Activated CD8-positive, alpha-beta memory T cell treated with anti-CD3 and anti-CD28 coated beads for 48 hours (primary cell): ENCODE measurements around the gene PDSS1.
"Not testable (repeated sequence)": the region's sequence is repeated elsewhere in the genome, so short reads cannot be mapped to it uniquely, and the experiment has no call there.

ENCODE experiments used
- DNase-seq, 3 experiments: peaks; one replicate each; pipeline ENCODE4 v3.0.0-alpha.2; 2020; ENCODE audit warnings: low read depth in 2 of 3, low spot score in 2 of 3

Gene PDSS1

DNA sequence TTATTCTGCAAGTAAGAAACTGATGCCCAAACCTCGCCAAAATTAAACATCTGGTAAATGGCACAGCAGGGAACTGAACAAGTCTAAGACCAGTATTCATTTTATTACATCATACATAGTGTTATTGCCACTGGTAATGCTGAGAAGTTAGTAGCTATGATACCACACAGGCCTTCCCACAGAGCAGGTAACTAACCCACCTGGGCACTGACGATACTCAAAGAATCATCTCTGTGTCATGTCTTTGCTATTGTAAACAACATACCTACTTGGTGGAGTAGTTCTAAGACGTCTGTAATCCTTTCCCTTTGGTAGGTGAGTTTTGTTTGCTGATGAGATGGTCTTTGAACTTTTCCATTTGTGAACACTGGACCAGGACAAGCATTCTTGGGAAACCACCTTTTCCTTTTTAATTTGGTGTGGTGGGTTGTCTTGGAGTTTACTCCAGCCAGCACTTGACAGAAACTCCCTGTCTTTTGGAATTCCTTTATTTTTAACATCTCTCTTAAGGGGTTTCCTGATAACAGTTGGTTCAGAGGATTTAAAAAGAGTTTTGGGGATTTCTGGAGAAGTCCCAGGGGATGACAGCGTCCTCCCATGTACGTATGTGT, 40.9 kb downstream of the PDSS1 start:
- no peak for DNase-seq

DNA sequence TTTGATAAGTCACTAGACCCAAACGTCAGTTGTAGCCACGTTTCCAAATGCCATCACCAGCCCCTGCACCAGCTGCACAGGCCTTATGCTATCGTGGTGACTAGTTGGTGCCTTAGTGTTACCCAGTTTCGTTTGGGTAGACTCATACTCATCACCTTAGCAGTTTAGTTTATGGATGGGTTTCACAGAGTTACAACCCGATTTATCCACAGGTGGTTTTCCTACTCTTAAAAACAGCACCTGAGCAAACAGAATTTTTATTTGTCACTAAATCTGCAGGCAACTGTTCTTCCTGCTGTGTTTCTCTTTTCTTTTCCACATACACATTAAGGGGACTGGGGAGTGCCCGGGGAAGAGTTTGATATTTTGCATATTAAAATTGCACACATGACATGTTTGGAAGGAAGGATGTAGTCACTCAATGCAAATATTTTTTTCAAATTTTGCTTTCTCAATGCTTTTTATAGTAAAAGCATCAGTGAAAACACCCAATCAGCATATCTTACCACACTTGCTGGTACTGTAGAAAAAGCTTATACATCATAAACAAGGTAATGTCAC, 41.6 kb downstream of the PDSS1 start:
- no peak for DNase-seq

DNA sequence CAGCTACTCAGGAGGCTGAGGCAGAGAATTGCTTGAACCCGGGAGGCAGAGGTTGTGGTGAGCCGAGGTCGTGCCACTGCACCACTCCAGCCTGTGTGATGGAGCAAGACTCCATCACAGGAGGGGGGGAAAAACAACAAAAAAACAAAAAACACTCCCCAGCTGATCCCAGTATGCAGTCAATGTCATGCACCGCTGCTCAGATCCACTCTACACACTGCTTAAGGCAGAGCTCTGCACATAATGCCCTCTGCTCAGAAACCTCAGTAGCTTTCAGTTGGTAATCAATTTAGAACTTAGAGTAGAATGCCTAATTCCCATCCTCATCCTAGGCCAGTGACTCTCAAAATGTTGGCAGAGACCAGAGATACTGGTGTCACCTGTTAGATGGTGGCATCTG, 43.9 kb downstream of the PDSS1 start:
- DNase-seq: no peak

DNA sequence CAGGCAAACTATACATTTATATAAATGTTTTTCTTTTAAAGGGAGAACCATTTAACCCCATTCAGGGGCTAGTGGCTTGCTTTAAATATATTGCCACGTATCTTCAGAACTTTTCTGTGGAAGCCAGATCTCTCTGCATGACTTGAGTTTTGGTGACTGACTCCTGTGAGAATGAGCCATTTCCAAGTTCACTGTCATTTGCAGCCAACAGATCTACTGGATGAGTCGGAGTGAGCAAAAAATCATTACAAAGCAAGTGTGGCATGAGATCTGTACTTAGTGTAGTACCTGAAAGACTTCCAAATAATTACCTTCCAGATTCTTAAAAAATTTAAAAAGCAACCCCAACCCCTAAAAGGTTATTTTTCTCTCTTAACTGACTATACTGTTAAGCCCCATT, 45.6 kb downstream of the PDSS1 start:
- no peak for DNase-seq

DNA sequence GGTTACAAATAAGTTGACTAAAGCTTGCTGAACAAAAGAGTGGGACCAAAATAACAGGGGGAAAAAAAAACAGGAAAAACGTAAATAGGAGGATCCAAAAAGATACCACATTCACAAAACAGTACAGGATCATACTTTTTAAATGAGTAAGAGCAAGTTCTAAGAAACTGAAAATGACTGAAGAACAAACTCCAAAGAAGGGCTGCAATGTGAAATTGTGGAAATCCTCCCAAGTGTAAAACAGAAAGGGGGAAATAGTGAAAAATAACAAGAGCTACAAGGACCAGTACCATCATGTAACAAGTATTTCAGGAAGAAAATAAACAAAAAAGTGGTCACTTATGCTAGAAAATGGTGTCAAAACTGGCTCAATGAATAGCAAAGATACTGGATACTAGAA, 46.3 kb downstream of the PDSS1 start:
- no peak for DNase-seq

DNA sequence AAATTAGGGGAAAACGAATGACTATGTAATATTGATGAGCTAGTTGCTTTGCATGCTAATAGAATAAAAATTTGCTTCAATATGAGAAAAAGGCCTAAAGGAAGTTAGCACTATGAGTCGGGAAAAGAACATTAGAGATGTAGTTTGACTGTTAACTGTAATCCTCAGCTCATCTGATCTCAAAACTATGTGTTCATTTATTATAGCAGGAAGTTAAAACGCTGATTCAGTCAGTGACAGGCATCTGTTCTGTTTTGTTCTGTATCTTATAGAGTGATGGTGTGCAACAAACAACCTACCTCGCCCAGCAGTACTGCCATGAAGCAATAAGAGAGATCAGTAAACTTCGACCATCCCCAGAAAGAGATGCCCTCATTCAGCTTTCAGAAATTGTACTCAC, 48.6 kb downstream of the PDSS1 start:
- DNase-seq: no peak

DNA sequence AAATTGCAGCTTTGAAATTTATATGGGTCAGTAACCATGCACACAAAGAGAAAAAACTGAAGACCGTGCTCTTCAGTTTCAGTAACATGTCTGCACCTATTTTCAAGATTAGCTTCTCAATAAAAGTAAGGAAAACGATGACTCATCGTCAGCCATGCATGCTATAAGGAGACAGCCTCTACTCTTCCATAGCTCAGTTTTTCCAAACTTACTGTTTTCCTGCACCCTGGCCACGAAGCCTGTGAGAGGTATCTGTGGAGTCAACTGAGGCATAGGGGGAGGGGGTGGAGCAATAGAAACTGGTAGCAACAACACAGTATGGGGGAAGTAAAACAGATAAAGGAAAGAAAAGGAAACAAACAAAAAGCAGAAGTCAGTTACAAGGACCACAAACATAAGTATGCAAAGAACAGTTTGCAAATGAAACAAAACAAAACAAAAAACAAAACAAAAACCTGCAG, 58.0 kb downstream of the PDSS1 start:
- no peak for DNase-seq

DNA sequence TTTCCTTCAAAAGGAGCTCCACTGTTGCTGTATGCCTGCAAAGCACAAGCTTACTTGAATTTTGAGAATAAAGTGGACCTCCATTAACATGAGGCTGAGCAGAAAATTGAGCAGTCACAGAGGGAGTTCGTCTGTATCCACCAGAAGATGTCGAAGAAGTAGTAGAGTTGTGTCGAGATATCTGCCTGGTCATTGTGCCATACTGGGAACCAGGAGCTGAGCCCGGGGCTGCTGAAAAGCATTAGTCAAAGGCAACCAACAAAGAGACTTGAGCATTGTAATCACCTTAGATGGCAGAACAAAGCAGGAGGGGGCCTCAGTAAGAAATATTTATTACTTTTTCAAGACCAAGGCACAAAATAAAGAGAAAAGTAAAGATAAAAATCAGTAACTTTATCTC, 61.5 kb downstream of the PDSS1 start:
- DNase-seq: no peak

DNA sequence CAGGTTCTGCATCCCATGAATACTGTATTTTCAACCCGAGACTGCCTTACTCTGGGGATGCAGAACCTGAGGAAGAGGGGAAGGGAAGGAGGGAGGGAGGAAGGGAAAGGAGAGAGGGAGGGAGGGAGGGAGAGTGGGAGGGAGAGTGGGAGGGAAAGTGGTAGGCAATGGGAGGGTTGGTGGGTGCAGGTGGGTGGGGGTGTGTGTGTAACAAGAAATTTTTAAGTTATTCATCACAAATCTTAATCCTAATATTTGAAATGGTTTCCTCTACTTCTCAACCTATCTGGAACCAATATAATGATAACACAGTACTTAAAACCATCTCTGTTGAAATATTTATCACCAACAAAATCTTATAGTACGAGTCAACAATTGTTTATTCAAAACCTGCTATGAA, 68.0 kb downstream of the PDSS1 start:
- no peak for DNase-seq

DNA sequence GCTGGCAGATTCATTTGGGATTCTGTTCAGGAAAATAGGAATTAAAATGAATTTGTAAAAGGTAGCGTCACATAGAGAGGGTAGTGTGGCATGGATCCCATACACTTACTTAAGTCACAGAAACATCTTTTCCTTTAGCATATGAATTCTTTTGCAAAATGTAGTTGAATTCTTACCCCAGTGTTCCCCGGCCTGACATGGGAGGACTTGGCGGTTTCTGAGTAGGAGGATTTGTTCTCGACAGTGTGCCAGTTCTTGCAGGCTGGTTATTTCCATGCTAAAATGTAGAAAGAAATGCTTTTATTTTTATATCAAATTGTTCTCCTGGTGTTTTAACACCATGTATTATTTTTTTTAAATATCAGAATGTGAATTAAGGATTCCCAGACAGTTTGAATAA, 72.6 kb downstream of the PDSS1 start:
- no peak for DNase-seq

DNA sequence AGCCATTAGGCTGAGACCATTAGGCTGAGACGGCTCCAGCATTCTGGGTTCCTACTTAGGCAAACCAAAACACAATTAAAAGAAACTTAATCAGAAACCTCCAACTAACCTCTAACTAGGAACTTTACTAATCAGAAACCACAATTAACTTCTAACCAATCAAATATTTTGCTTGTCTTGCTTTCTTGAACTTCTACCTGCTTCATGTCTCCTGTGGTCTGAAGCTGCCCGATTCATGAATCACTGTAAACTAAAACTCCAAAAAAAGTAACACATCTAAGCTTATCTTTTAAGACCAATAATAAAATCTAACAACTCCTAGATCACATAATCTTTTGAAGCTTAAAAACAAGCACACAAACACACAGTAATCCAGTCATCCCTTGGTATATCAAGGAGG, 76.1 kb downstream of the PDSS1 start:
- DNase-seq: no peak

DNA sequence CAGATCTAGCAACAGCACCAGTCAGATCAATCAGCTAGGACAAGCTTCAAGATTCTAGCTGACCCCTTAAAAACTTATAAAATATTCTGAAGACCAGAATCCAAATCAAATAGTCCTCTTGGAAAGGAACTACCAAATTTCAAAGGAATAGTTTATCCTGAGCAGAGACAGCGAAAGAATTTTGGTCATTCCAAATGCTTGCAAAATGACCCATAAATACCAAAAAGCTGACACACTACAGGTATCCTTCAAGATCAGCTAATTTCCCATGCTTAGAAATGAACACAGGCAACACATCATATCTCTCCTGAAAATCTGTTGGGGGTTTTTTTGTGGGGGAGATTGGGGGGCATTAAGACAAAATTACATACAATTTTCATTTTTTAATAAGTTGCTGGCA, 78.8 kb downstream of the PDSS1 start:
- DNase-seq: no peak

DNA sequence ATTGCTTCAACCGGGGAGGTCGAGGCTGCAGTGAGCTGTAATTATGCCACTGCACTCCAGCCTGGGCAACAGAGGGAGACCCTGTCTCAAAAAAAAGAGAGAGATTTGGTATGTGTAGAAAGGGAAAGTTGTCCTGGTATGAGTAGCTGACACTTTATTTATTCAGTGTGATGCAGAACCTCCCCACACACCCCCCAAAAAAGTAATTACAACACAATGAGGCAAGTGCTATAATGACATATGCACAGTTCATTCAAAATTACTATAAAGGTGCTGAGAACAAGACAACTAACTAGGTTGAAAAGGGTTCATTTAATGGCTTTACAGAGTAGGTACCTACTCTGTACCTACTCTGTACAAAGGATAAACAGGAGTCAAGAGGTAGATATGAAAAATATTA, 80.2 kb downstream of the PDSS1 start:
- no peak for DNase-seq

DNA sequence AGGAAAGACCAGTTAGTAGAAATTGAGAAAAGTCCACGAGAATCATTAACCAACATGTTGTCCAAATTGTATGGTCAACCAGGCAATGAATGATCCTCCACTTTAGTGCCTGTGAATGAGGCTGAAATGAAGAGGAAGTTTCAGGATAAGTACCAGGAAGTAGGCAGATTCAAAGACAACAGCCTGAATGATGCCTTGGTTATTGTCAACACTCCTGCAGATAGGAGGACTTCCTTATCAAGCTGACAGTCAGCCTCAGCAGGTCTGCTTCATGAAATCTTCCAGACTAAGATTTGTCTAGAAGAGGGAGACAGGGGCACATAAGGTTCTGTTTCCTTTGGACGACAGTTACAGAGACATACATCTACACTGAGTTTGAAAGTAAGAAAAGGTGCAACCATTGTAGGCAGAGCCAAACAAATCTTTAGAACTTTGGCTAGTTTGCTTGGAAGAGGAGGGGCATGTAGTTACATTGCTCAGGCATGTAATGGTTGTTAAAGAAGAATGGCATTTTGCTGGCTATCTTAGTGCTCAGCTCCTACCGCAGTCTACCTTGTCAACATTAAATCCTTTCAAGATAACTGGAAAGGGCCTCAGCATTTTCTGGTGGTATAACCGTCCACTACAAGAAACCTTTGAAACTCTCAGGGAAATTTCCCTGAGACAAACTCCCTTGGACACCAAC, 81.8 kb downstream of the PDSS1 start:
- DNase-seq: no peak

DNA sequence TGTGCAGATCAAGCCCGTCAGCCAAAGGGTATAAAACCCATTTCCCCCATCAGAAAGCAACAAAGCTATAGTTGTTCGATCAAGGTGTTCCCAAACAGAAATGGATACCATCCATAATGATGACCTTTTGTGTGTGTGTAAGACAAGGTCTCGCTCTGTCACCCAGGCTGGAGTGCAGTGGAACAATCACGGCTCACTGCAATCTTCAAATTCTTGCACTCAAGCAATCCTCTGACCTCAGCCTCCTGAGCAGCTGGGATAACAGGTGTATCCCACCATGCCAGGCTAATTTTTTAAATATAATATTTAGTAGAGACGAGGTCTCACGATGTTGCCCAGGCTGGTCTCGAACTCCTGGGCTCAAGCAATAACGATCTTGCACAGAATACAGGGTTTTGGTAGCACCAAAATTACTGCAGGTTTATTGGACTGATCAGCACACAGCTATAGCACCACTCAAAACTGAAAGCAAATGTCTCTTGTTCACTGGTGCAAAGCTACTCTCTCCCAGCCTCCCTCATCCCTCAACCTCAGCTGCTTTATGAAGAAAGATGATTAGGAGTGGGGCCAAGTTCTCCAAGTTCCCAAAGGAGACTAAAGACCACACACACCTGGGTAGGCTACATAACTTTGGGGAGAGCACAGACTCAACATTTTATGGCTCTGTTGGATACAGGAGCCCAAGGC, 82.7 kb downstream of the PDSS1 start:
- no peak for DNase-seq

DNA sequence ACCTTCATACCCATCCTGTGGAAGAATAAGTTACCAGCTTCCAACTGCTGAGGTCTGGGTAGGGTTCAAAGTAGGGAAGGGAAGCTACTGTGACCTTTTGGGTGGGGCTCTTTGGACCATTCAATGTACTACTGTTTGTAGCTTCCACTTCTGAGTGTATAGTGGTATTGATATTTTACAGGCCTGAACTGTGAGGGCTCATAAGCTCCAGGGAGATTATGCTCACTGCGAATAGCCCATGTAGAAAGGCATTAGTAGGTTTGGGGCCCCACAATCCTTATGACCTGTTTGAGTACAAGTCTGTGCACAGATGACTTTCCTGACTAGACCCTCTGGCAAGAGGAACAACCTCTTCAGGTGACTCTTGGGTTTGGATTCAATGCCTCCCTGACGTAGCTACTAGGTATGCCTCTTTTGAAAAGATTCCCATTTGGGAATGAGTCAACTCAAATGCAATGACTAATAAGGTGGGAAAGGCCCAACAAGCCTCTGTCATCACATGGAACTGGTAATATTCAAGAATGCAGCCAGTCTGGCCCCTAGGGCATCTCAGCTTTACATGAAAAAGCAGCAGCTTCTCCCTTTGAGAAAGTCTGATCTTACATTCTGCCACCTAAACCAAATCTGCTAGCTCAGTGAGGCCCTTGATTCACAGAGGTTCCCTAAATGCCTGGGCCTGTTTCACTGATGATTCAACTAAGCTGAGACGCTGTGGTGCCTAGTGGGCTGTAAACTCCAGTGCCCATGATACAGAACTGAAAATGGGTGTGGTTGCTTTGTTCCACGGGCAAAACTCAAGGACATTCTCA, 83.5 kb downstream of the PDSS1 start:
- DNase-seq: no peak

DNA sequence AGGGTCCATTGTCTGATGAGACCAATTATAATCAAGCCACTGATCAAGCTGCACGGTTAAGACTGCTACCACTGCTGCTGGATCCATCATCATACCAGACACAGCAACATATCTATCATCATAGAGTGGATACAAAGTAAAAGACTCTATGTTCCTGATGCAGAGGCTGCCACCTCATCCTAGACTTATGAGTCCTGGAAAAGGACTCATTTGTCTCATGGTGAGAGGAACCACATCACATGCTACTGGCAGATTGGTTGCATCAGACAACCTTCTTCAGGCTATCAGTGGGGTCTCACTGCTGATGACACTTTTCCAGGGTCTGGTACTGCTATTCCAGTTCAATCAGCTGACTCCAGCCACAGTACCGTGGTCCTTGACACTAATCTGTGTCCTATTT, 84.3 kb downstream of the PDSS1 start:
- DNase-seq: no peak

DNA sequence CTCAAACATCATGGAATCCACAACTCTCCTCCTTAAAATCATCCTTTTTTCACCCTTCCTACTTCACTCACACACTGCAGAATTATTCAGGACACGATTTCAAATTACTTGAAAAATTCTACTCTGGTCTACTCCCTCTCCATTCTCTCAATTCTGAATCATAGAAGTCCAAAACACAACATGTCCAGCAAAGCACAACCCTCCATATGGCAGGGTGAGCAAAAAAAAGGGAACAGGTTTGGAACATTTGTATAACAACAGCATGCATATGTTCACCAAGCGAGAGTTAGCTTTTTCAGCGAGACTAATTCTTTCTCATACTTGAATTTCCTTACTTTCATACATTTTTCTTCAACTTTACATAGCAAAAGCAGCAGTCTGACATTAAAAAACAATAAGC, 89.9 kb downstream of the PDSS1 start:
- DNase-seq: no peak

DNA sequence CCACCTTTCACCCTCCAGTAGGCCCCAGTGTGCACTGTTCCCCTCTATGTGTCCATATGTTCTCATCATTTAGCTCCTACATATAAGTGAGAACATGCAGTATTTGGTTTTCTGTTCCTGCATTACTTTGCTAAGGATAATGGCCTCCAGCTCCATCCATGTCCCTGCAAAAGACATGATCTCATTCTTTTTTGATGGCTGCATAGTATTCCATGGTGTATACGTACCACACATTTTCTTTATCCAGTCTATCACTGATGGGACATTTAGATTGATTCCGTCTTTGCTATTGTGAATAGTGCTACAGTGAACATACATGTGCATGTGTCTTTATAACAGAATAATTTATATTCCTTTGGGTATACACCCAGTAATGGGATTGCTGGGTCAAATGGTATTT, 92.3 kb downstream of the PDSS1 start:
- not testable (repeated sequence) for DNase-seq

DNA sequence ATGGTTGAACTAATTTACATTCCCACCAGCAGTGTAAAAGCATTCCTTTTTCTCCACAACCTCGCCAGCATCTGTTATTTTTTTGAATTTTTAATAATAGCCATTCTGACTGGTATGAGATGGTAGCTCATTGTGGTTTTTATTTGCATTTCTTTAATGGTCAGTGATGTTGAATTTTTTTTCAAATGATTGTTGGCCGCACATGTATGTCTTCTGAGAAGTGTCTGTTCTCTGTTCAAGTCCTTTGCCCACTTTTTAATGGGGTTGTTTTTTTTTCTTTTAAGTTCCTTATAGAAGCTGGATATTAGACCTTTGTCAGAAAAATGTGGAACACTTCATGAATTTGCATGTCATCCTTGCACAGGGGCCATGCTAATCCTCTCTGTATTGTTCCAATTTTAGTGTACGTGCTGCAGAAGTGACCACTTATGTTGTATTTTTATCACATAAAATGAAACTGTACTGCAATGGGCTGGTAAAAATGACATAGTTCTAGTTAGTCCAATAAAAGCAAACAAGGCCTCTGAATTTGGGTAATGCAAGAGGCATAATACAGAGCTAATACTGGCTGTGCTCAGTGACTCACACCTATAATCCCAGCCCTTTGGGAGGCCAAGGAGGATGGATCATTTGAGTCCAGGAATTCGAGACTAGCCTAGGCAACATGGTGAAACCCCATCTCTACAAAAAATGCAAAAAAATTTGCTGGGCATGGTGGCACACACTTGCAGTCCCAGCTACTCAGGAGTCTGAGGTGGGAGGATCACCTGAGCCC, 92.9 kb downstream of the PDSS1 start:
- DNase-seq: no peak
